Measurements from ENCODE around the gene OSTN. TPM values are rescaled to one million over a fixed set of nuclear protein-coding genes. Genes with fewer than 3 reads are reported as not detected.
"Not testable (repeated sequence)": the region's sequence is repeated elsewhere in the genome, so short reads cannot be mapped to it uniquely, and the experiment has no call there.

OSTN gene
- total RNA-seq, 2 donors from 2014 or later: not detected

- Mint-ChIP-seq H3K4me1 (ENCODE audit: low read depth) (peaks cover 6% of the 10 kb centered on the region), H3K27me3 (ENCODE audit: low read depth) (peaks cover 12% of the 10 kb centered on the region), H3K36me3 (ENCODE audit: insufficient read depth in 2 of 2) (no peaks in the 10 kb centered on the region), H3K9me3 (no peaks in the 10 kb centered on the region), H3K4me3 (no peak overlapping the region), H3K27ac (no peak overlapping the region)
- DNase-seq (no peak), ATAC-seq (replicated peaks in 1 of 2) (no peak)
Observed at GRCh38 chr3:191238321-191238817, 39.3 kb downstream of the OSTN start.

- no peaks in the 10 kb centered on the region for H3K9me3 Mint-ChIP-seq
- H3K4me3 Mint-ChIP-seq: no peak overlapping the region
- ATAC-seq (replicated peaks in 1 of 2) (no peak), DNase-seq (no peak)
- H3K27me3 Mint-ChIP-seq (ENCODE audit: low read depth): peaks cover 12% of the 10 kb centered on the region
- H3K36me3 Mint-ChIP-seq (ENCODE audit: insufficient read depth in 2 of 2): no peaks in the 10 kb centered on the region
- H3K27ac Mint-ChIP-seq: no peak overlapping the region
- H3K4me1 Mint-ChIP-seq (ENCODE audit: low read depth): peaks cover 6% of the 10 kb centered on the region
Observed at GRCh38 chr3:191239407-191240031, 40.5 kb downstream of the OSTN start.

GRCh38 chr3:191240486-191240885 lies 41.4 kb downstream of the OSTN start:
- Mint-ChIP-seq H3K9me3 (no peaks in the 10 kb centered on the region), H3K27ac (no peak overlapping the region), H3K36me3 (ENCODE audit: insufficient read depth in 2 of 2) (no peaks in the 10 kb centered on the region), H3K4me1 (ENCODE audit: low read depth) (peaks cover 8% of the 10 kb centered on the region), H3K4me3 (no peak overlapping the region), H3K27me3 (ENCODE audit: low read depth) (peaks cover 9% of the 10 kb centered on the region)
- ATAC-seq (replicated peaks in 1 of 2) (no peak), DNase-seq (no peak)

GRCh38 chr3:191244242-191244867 lies 45.3 kb downstream of the OSTN start:
- Mint-ChIP-seq H3K9me3 (no peaks in the 10 kb centered on the region), H3K4me3 (no peak overlapping the region), H3K27ac (no peak overlapping the region), H3K27me3 (ENCODE audit: low read depth) (no peaks in the 10 kb centered on the region), H3K36me3 (ENCODE audit: insufficient read depth in 2 of 2) (no peaks in the 10 kb centered on the region), H3K4me1 (ENCODE audit: low read depth) (peaks cover 5% of the 10 kb centered on the region)
- DNase-seq (no peak), ATAC-seq (replicated peaks in 1 of 2) (no peak)

GRCh38 chr3:191246034-191246433 lies 47.0 kb downstream of the OSTN start:
- not testable (repeated sequence) for DNase-seq; ATAC-seq (replicated peaks in 1 of 2)

GRCh38 chr3:191246630-191247029 lies 47.6 kb downstream of the OSTN start:
- Mint-ChIP-seq H3K4me1 (ENCODE audit: low read depth) (peaks cover 5% of the 10 kb centered on the region), H3K9me3 (no peaks in the 10 kb centered on the region), H3K27me3 (ENCODE audit: low read depth) (no peaks in the 10 kb centered on the region), H3K27ac (no peak overlapping the region), H3K36me3 (ENCODE audit: insufficient read depth in 2 of 2) (no peaks in the 10 kb centered on the region), H3K4me3 (no peak overlapping the region)
- DNase-seq (no peak), ATAC-seq (replicated peaks in 1 of 2) (no peak)

More at GRCh38 chr3:191246034-191246433, 47.0 kb downstream of the OSTN start:
- H3K9me3 Mint-ChIP-seq; H3K36me3 Mint-ChIP-seq (ENCODE audit: insufficient read depth in 2 of 2); H3K4me1 Mint-ChIP-seq (ENCODE audit: low read depth); H3K4me3 Mint-ChIP-seq; H3K27ac Mint-ChIP-seq; H3K27me3 Mint-ChIP-seq (ENCODE audit: low read depth): not testable (repeated sequence)

- H3K36me3 Mint-ChIP-seq (ENCODE audit: insufficient read depth in 2 of 2): no peaks in the 10 kb centered on the region
- H3K4me1 Mint-ChIP-seq (ENCODE audit: low read depth): no peaks in the 10 kb centered on the region
- no peaks in the 10 kb centered on the region for H3K9me3 Mint-ChIP-seq
- no peak overlapping the region for H3K27ac Mint-ChIP-seq
- H3K4me3 Mint-ChIP-seq: no peak overlapping the region
- ATAC-seq (replicated peaks in 1 of 2) (no peak), DNase-seq (no peak)
- H3K27me3 Mint-ChIP-seq (ENCODE audit: low read depth): no peaks in the 10 kb centered on the region
Observed at GRCh38 chr3:191253089-191253799, 54.2 kb downstream of the OSTN start.

GRCh38 chr3:191254098-191254873 lies 55.2 kb downstream of the OSTN start:
- H3K27me3 Mint-ChIP-seq (ENCODE audit: low read depth): no peaks in the 10 kb centered on the region
- H3K27ac Mint-ChIP-seq: no peak overlapping the region
- H3K4me3 Mint-ChIP-seq: no peak overlapping the region
- peaks cover 0 to 1% of the 10 kb centered on the region in 2 donors for H3K9me3 Mint-ChIP-seq
- ATAC-seq (replicated peaks in 1 of 2): no peak
- no peak for DNase-seq
- H3K36me3 Mint-ChIP-seq (ENCODE audit: insufficient read depth in 2 of 2): no peaks in the 10 kb centered on the region
- no peaks in the 10 kb centered on the region for H3K4me1 Mint-ChIP-seq (ENCODE audit: low read depth)

GRCh38 chr3:191255156-191255555 lies 56.1 kb downstream of the OSTN start:
- no peak for ATAC-seq (replicated peaks in 1 of 2)
- H3K27me3 Mint-ChIP-seq (ENCODE audit: low read depth): no peaks in the 10 kb centered on the region

GRCh38 chr3:191256405-191256804 lies 57.4 kb downstream of the OSTN start:
- Mint-ChIP-seq H3K9me3 (peaks cover 0 to 1% of the 10 kb centered on the region in 2 donors), H3K4me3 (no peak overlapping the region), H3K4me1 (ENCODE audit: low read depth) (no peaks in the 10 kb centered on the region), H3K27me3 (ENCODE audit: low read depth) (no peaks in the 10 kb centered on the region), H3K27ac (no peak overlapping the region), H3K36me3 (ENCODE audit: insufficient read depth in 2 of 2) (no peaks in the 10 kb centered on the region)
- ATAC-seq (replicated peaks in 1 of 2) (no peak), DNase-seq (no peak)

More at GRCh38 chr3:191255156-191255555, 56.1 kb downstream of the OSTN start:
- no peak overlapping the region for H3K27ac Mint-ChIP-seq
- H3K4me1 Mint-ChIP-seq (ENCODE audit: low read depth): no peaks in the 10 kb centered on the region
- peaks cover 0 to 1% of the 10 kb centered on the region in 2 donors for H3K9me3 Mint-ChIP-seq
- H3K4me3 Mint-ChIP-seq: no peak overlapping the region
- no peaks in the 10 kb centered on the region for H3K36me3 Mint-ChIP-seq (ENCODE audit: insufficient read depth in 2 of 2)
- DNase-seq: no peak

- Mint-ChIP-seq H3K36me3 (ENCODE audit: insufficient read depth in 2 of 2) (no peaks in the 10 kb centered on the region), H3K4me3 (no peak overlapping the region)
Observed at GRCh38 chr3:191257286-191257685, 58.2 kb downstream of the OSTN start.

GRCh38 chr3:191259486-191259885 lies 60.4 kb downstream of the OSTN start:
- no peak for ATAC-seq (replicated peaks in 1 of 2)
- Mint-ChIP-seq H3K36me3 (ENCODE audit: insufficient read depth in 2 of 2) (no peaks in the 10 kb centered on the region), H3K4me1 (ENCODE audit: low read depth) (no peaks in the 10 kb centered on the region), H3K27me3 (ENCODE audit: low read depth) (no peaks in the 10 kb centered on the region), H3K4me3 (no peak overlapping the region), H3K9me3 (peaks cover 0 to 1% of the 10 kb centered on the region in 2 donors), H3K27ac (no peak overlapping the region)
- no peak for DNase-seq

More at GRCh38 chr3:191257286-191257685, 58.2 kb downstream of the OSTN start:
- ATAC-seq (replicated peaks in 1 of 2) (no peak), DNase-seq (no peak)
- H3K27ac Mint-ChIP-seq: no peak overlapping the region
- no peaks in the 10 kb centered on the region for H3K4me1 Mint-ChIP-seq (ENCODE audit: low read depth)
- H3K27me3 Mint-ChIP-seq (ENCODE audit: low read depth): no peaks in the 10 kb centered on the region
- peaks cover 0 to 1% of the 10 kb centered on the region in 2 donors for H3K9me3 Mint-ChIP-seq
